ENCODE data around the gene COPS7A. TPM values are rescaled to one million over a fixed set of nuclear protein-coding genes. Genes with fewer than 3 reads are reported as not detected.

The COPS7A gene
- total RNA-seq, 1 donor from 2014 or later, result 35.4 TPM

GRCh38 chr12:6765634-6766581 is 42.1 kb downstream of the COPS7A start, which contains the start of gene PTMS:
Gene PTMS, plus strand, starts transcription at chr12:6766363. Its CDS starts 343 bp downstream, at chr12:6766706.
- H3K36me3 ChIP-seq, result peaks cover 0 to 17% of the 10 kb centered on the region in 2 donors
- H3K27ac ChIP-seq, result peak within 1 kb of the TSS; percentile 97
- TF ChIP-seq POLR2AphosphoS5 (IDR thresholded peaks at IDR 0.05; ENCODE audit: insufficient read depth in 1 of 2, low read depth in 1 of 2) (peak; percentile 25 to 85), POLR2A (IDR thresholded peaks at IDR 0.05) (peak in 1 of 2 donors; percentile 93), CTCF (IDR thresholded peaks at IDR 0.05) (no peak)
- no peaks in the 10 kb centered on the region for H3K27me3 ChIP-seq
- peaks cover 59% of the 10 kb centered on the region for H3K4me1 ChIP-seq
- no peaks in the 10 kb centered on the region for H3K9me3 ChIP-seq
- intact Hi-C loops (cut with DNase I), result loop anchor here (5.0 kb wide), 1 partner anchor 61 kb away; the partner anchor contains the start of gene P3H3
- H3K4me3 ChIP-seq, result peak within 1 kb of the TSS; percentile 75 to 98
- DNase-seq (ENCODE audit: extremely low spot score in 2 of 2), result no peak

GRCh38 chr12:6766651-6767349 is 43.0 kb downstream of the COPS7A start:
- no peak for DNase-seq (ENCODE audit: extremely low spot score in 2 of 2)
- H3K27me3 ChIP-seq, result no peaks in the 10 kb centered on the region
- H3K36me3 ChIP-seq, result peaks cover 0 to 20% of the 10 kb centered on the region in 2 donors
- H3K9me3 ChIP-seq, result no peaks in the 10 kb centered on the region
- peak overlapping the region; percentile 75 to 98 for H3K4me3 ChIP-seq
- H3K4me1 ChIP-seq, result peaks cover 68% of the 10 kb centered on the region
- peak overlapping the region; percentile 97 for H3K27ac ChIP-seq
- intact Hi-C loops (cut with DNase I), result loop anchor here (5.0 kb wide), 1 partner anchor 61 kb away; the partner anchor contains the start of gene P3H3
- peak in 1 of 2 donors; percentile 35 for TF ChIP-seq POLR2A (IDR thresholded peaks at IDR 0.05)
- TF ChIP-seq POLR2AphosphoS5 (IDR thresholded peaks at IDR 0.05; ENCODE audit: insufficient read depth in 1 of 2, low read depth in 1 of 2), result peak in 1 of 2 donors; percentile 68
- TF ChIP-seq CTCF (IDR thresholded peaks at IDR 0.05), result peak in 2 of 3 experiments; percentile 27 to 42

- Histone ChIP-seq H3K27ac (peak overlapping the region; percentile 97), H3K4me1 (peaks cover 74% of the 10 kb centered on the region), H3K9me3 (no peaks in the 10 kb centered on the region), H3K36me3 (peaks cover 0 to 20% of the 10 kb centered on the region in 2 donors), H3K27me3 (no peaks in the 10 kb centered on the region), H3K4me3 (peak overlapping the region; percentile 75 to 98)
- intact Hi-C loops (cut with DNase I), result loop anchor here (5.0 kb wide), 1 partner anchor 60 kb away; the partner anchor contains the start of gene P3H3
- DNase-seq (ENCODE audit: extremely low spot score in 2 of 2), result no peak
- TF ChIP-seq POLR2AphosphoS5 (IDR thresholded peaks at IDR 0.05; ENCODE audit: insufficient read depth in 1 of 2, low read depth in 1 of 2) (no peak), CTCF (IDR thresholded peaks at IDR 0.05) (no peak)
Measured at GRCh38 chr12:6767353-6768319, 43.8 kb downstream of the COPS7A start.

- no peak for TF ChIP-seq CTCF (IDR thresholded peaks at IDR 0.05)
- no peak for TF ChIP-seq POLR2AphosphoS5 (IDR thresholded peaks at IDR 0.05; ENCODE audit: insufficient read depth in 1 of 2, low read depth in 1 of 2)
- H3K9me3 ChIP-seq, result no peaks in the 10 kb centered on the region
- peaks cover 66% of the 10 kb centered on the region for H3K4me1 ChIP-seq
- peak overlapping the region; percentile 97 for H3K27ac ChIP-seq
- intact Hi-C loops (cut with DNase I), result loop anchor here (5.0 kb wide), 1 partner anchor 59 kb away; the partner anchor contains the start of gene P3H3
- peak overlapping the region; percentile 75 to 98 for H3K4me3 ChIP-seq
- no peak for DNase-seq (ENCODE audit: extremely low spot score in 2 of 2)
- H3K27me3 ChIP-seq, result no peaks in the 10 kb centered on the region
- peaks cover 0 to 20% of the 10 kb centered on the region in 2 donors for H3K36me3 ChIP-seq
Measured at GRCh38 chr12:6768437-6768914, 44.6 kb downstream of the COPS7A start.
